OCI-LY3 (cell line): ENCODE results near the gene PSMG3.

Experiments used
- H2AFZ ChIP-seq: fragments of 200-600, 300-600 bp; shearing (Covaris generic); 2 replicates; pipeline ENCODE4 v1.6.0; 2014; ENCODE audit warnings: antibody characterized with exemption, low read depth, low read length
- H3K27ac ChIP-seq: fragments of 200-600, 300-600 bp; sonication (generic); 2 replicates; pipeline ENCODE4 v1.5.1; 2014; ENCODE audit warnings: mild to moderate bottlenecking, low read length, moderate library complexity, mixed read lengths
- H3K27me3 ChIP-seq: fragments of 200-600, 300-600 bp; sonication (generic); 2 replicates; pipeline ENCODE4 v1.6.1; 2014; ENCODE audit warnings: low read depth, low read length, mixed read lengths
- H3K36me3 ChIP-seq: fragments of 200-600, 300-600 bp; sonication (generic); replicated peaks from 2 replicates; pipeline ENCODE3; 2014; ENCODE audit warnings: low read depth, low read length, mixed read lengths
- H3K4me1 ChIP-seq: fragments of 300-600, 200-600 bp; sonication (generic); 2 replicates; pipeline ENCODE4 v1.6.1; 2014; ENCODE audit warnings: low read length, mixed read lengths
- H3K4me2 ChIP-seq: fragments of 200-600, 300-600 bp; sonication (generic); 2 replicates; pipeline ENCODE4 v1.6.1; 2014; ENCODE audit warnings: low read length, mixed read lengths
- H3K4me3 ChIP-seq: fragments of 300-600, 200-600 bp; sonication (generic); 2 replicates; pipeline ENCODE4 v1.5.1; 2014; ENCODE audit warnings: antibody characterized with exemption, mild to moderate bottlenecking, low read length, moderate library complexity
- H3K79me2 ChIP-seq: fragments of 300-600, 200-600 bp; shearing (Covaris generic); 2 replicates; pipeline ENCODE4 v1.6.1; 2014; ENCODE audit warnings: mild to moderate bottlenecking, low read length, mixed read lengths
- H3K9ac ChIP-seq: fragments of 300-600, 200-600 bp; shearing (Covaris generic); 2 replicates; pipeline ENCODE4 v1.6.0; 2014; ENCODE audit warnings: mild to moderate bottlenecking, low read length, moderate library complexity
- H3K9me3 ChIP-seq: fragments of 200-600, 300-600 bp; shearing (Covaris generic); 2 replicates; pipeline ENCODE4 v1.6.1; 2014; ENCODE audit warnings: low read length, mixed read lengths; ENCODE audit not compliant: insufficient read depth
- H4K20me1 ChIP-seq: fragments of 200-600, 300-600 bp; sonication (generic); 2 replicates; pipeline ENCODE4 v1.6.1; 2016; ENCODE audit warnings: low read length, mixed read lengths; ENCODE audit not compliant: insufficient read depth
- CTCF ChIP-seq: fragments of 200-600, 300-600 bp; sonication (generic); IDR thresholded peaks from 2 replicates; pipeline ENCODE4 v1.5.1; 2014; ENCODE audit warnings: antibody characterized with exemption, low read length, low read depth
- EZH2phosphoT487 ChIP-seq: fragments of 200-600 bp; shearing (Covaris generic); IDR thresholded peaks from 2 replicates; pipeline ENCODE4 v1.6.1; 2018; ENCODE audit warnings: antibody characterized with exemption, mixed run types, low read depth

Gene PSMG3

GRCh38 chr7:1563981-1564602, 5.7 kb downstream of the PSMG3 start:
- no peak overlapping the region for H3K4me3 ChIP-seq
- H3K9ac ChIP-seq = no peak overlapping the region
- H3K79me2 ChIP-seq = peaks cover 10% of the 10 kb centered on the region
- no peaks in the 10 kb centered on the region for H3K27me3 ChIP-seq
- no peaks in the 10 kb centered on the region for H3K9me3 ChIP-seq
- no peak overlapping the region for H3K27ac ChIP-seq
- H3K4me2 ChIP-seq = no peak overlapping the region
- peaks cover 4% of the 10 kb centered on the region for H3K36me3 ChIP-seq
- H3K4me1 ChIP-seq = 0 out of 2 replicates have a peak, but pooled peaks cover 2% of the 10 kb centered on the region
- no peak overlapping the region for H2AFZ ChIP-seq
- TF ChIP-seq CTCF = no peak
- TF ChIP-seq EZH2phosphoT487 = no peak
- H4K20me1 ChIP-seq = no peaks in the 10 kb centered on the region

GRCh38 chr7:1562597-1563051, 7.2 kb downstream of the PSMG3 start:
- H3K9me3 ChIP-seq = no peaks in the 10 kb centered on the region
- no peak overlapping the region for H3K4me2 ChIP-seq
- H4K20me1 ChIP-seq = no peaks in the 10 kb centered on the region
- peaks cover 4% of the 10 kb centered on the region for H3K36me3 ChIP-seq
- no peak overlapping the region for H2AFZ ChIP-seq
- no peak overlapping the region for H3K4me3 ChIP-seq
- no peaks in the 10 kb centered on the region for H3K27me3 ChIP-seq
- H3K4me1 ChIP-seq = no peaks in the 10 kb centered on the region
- H3K27ac ChIP-seq = no peak overlapping the region
- no peak for TF ChIP-seq EZH2phosphoT487
- no peak for TF ChIP-seq CTCF
- H3K9ac ChIP-seq = no peak overlapping the region
- no peaks in the 10 kb centered on the region for H3K79me2 ChIP-seq

DNA sequence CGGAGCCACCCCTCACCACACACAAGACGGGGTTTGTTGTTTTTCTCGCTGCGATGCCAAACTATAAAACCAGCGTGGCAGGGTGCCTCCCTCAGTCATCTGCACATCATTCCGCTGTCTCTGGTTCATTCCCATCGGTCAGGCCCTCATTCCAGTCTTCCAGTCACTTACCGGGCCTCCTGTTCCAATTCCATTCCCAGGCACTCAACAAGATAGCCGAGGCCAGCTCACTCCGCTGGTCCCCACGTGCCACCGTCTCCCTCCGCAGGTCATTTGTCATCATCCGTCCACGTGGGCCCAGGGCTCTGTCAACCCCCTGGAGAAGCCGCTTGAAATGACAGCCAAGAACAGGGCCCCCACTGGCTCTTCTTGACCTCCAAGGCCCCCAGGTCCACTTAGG, 7.7 kb downstream of the PSMG3 start:
- no peak overlapping the region for H3K4me2 ChIP-seq
- no peaks in the 10 kb centered on the region for H3K9me3 ChIP-seq
- no peak overlapping the region for H3K4me3 ChIP-seq
- no peak overlapping the region for H3K9ac ChIP-seq
- no peaks in the 10 kb centered on the region for H3K79me2 ChIP-seq
- H3K4me1 ChIP-seq = no peaks in the 10 kb centered on the region
- H3K36me3 ChIP-seq = no peaks in the 10 kb centered on the region
- no peaks in the 10 kb centered on the region for H3K27me3 ChIP-seq
- no peak overlapping the region for H3K27ac ChIP-seq
- TF ChIP-seq EZH2phosphoT487 (no peak), CTCF (no peak)
- no peaks in the 10 kb centered on the region for H4K20me1 ChIP-seq
- H2AFZ ChIP-seq = no peak overlapping the region

- TF ChIP-seq EZH2phosphoT487 (no peak), CTCF (no peak)
- Histone ChIP-seq H3K79me2 (no peaks in the 10 kb centered on the region), H3K9me3 (no peaks in the 10 kb centered on the region), H3K27ac (no peak overlapping the region), H3K36me3 (no peaks in the 10 kb centered on the region), H3K27me3 (no peaks in the 10 kb centered on the region), H3K4me3 (no peak overlapping the region), H2AFZ (no peak overlapping the region), H3K9ac (no peak overlapping the region), H3K4me2 (no peak overlapping the region), H3K4me1 (peaks cover 2% of the 10 kb centered on the region; the same call in 1 of the 2 replicates), H4K20me1 (no peaks in the 10 kb centered on the region)
Measured at GRCh38 chr7:1561036-1561940, 8.5 kb downstream of the PSMG3 start.
